IPS DF 4.7 (cell line): Measurements from ENCODE around the gene SERGEF.

Experiments
- DNase-seq: peaks from one replicate; pipeline ENCODE4 v3.0.0-alpha.2; 2013; ENCODE audit warnings: low spot score; ENCODE audit errors: extremely low read depth

Gene SERGEF

GRCh38 chr11:18012906-18013781, at the start of gene SERGEF:
Gene SERGEF (minus strand): TSS chr11:18013047. CDS start chr11:18013010, 37 bp downstream.
- no peak for DNase-seq

GRCh38 chr11:18061351-18061750, 48.5 kb upstream of the SERGEF start:
- no peak for DNase-seq

GRCh38 chr11:18056561-18057181, 43.8 kb upstream of the SERGEF start:
- no peak for DNase-seq

- no peak for DNase-seq
These were observed 41.8 kb upstream of the SERGEF start for GRCh38 chr11:18054511-18055103.

- no peak for DNase-seq
These were observed 38.0 kb upstream of the SERGEF start for GRCh38 chr11:18050848-18051247.

GRCh38 chr11:18046116-18046777, 33.4 kb upstream of the SERGEF start, which contains the start of gene TPH1:
Gene TPH1 (minus strand): TSS chr11:18046269. CDS start chr11:18040762, 5,507 bp downstream.
- no peak for DNase-seq

- DNase-seq, result no peak
These were observed 23.6 kb upstream of the SERGEF start for GRCh38 chr11:18036456-18036855.

GRCh38 chr11:18027475-18027874, 14.6 kb upstream of the SERGEF start:
- no peak for DNase-seq

GRCh38 chr11:18022419-18022818, 9.6 kb upstream of the SERGEF start:
- no peak for DNase-seq

- no peak for DNase-seq
These were observed 6.8 kb upstream of the SERGEF start for GRCh38 chr11:18019650-18020049.

- DNase-seq, result no peak
These were observed 3.9 kb upstream of the SERGEF start for GRCh38 chr11:18016789-18017188.

GRCh38 chr11:18014876-18015275, 2.0 kb upstream of the SERGEF start:
- no peak for DNase-seq

- no peak for DNase-seq
These were observed 1.1 kb upstream of the SERGEF start for GRCh38 chr11:18013790-18014507.

GRCh38 chr11:18012122-18012905, 533 bp downstream of the SERGEF start:
- DNase-seq, result no peak

- DNase-seq, result no peak
These were observed 1.2 kb downstream of the SERGEF start for GRCh38 chr11:18011633-18012032.

GRCh38 chr11:18010977-18011586, 1.8 kb downstream of the SERGEF start:
- DNase-seq, result no peak

- DNase-seq, result no peak
These were observed 2.7 kb downstream of the SERGEF start for GRCh38 chr11:18010121-18010670.

GRCh38 chr11:18005376-18006129, 7.3 kb downstream of the SERGEF start:
- no peak for DNase-seq

GRCh38 chr11:18001191-18001590, 11.7 kb downstream of the SERGEF start:
- DNase-seq, result no peak
